Activated CD4-positive, alpha-beta T cell treated with anti-CD3 and anti-CD28 coated beads, Interleukin-2, Interleukin-4, amounts not matched to agents 100 ng/mL and 50 ng/mL, durations not matched to agents 16 hours and 8 hours (primary cell): ENCODE measurements around the gene SCAP.
A peak's percentile ranks its signal among the peaks of the same experiment; 100 is the strongest.
"Not testable (repeated sequence)": the region's sequence is repeated elsewhere in the genome, so short reads cannot be mapped to it uniquely, and the experiment has no call there.

Source experiments
- DNase-seq: peaks from one replicate; pipeline ENCODE4 v3.0.0-alpha.2; 2020; ENCODE audit warnings: low spot score

The SCAP gene

GRCh38 chr3:47475570-47476329 lies at the start of gene SCAP:
Gene SCAP, minus strand, starts transcription at chr3:47475941. Its CDS starts 32,948 bp downstream, at chr3:47442993.
- DNase-seq: peak; percentile 95

GRCh38 chr3:47523310-47524073 lies 47.8 kb upstream of the SCAP start:
- DNase-seq: no peak

- peak; percentile 87 for DNase-seq
Observed at GRCh38 chr3:47522082-47522987, 46.6 kb upstream of the SCAP start.

DNA sequence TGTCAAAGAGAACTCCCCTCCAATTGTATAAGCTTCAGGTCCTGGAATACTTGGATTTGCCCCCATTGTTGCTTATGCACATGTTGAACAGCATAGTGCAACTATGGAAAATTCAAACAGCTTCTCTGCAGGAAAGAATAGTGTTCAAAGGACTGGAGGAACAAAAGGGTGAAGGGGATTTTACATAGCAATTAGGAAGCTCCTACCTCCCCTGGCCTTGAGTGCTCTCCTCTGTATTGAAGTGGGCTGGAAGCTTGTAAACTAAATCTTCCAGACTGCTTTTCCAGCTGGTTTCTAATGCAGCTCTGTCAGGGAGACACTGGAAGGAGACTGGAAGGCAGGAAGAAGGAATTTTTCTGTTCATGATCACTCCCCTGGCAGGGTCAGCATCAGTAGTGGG lies 45.0 kb upstream of the SCAP start:
- DNase-seq: no peak

GRCh38 chr3:47517937-47518336 lies 42.2 kb upstream of the SCAP start:
- no peak for DNase-seq

GRCh38 chr3:47515864-47516319 lies 40.2 kb upstream of the SCAP start:
- no peak for DNase-seq

- no peak for DNase-seq
Observed at GRCh38 chr3:47515100-47515499, 39.4 kb upstream of the SCAP start.

DNA sequence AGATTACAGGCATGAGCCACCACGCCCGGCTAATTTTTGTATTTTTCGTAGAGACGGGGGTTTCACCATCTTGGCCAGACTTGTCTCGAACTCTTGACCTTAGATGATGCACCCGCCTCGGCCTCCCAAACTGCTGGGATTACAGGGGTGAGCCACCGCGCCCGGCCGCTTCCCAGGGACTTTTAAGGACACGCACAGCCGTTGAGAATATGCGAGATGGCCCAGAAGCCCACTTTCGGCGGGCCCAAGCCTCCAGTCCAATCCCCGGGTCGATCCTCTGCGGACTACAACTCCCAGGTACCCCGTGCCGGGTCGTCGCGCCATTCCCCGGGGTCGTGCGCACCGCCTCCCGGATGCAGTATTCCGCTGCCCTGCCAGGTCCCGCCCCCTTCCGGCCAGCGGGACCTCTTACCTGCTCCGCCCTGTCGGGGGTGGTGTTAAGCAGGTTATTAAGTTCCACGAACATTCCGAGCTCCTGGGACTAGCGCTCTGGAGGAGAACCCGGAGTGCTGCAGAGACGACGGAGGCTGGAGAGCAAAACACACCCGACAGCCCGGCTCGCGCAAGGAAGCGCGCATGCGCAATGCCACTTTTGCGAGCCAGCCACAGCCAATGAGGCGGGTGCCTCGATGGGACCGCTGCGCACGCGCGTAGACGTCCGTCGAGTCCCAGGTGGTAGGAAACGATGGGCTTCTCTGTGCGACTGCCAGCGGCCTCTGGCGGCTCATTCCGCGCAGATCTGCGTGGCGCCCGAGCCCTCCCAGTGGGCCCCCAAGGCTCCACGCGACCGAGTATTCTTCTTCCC lies 37.6 kb upstream of the SCAP start, which contains the start of gene ELP6:
Gene ELP6 (minus strand): TSS at position 588 of the 805 bp plus-strand sequence. CDS start 122 bp downstream, at position 466.
- peak; percentile 97 for DNase-seq

- peak; percentile 20 for DNase-seq
Observed at GRCh38 chr3:47512416-47513124, 36.8 kb upstream of the SCAP start.

GRCh38 chr3:47505267-47505666 lies 29.5 kb upstream of the SCAP start:
- DNase-seq: not testable (repeated sequence)

DNA sequence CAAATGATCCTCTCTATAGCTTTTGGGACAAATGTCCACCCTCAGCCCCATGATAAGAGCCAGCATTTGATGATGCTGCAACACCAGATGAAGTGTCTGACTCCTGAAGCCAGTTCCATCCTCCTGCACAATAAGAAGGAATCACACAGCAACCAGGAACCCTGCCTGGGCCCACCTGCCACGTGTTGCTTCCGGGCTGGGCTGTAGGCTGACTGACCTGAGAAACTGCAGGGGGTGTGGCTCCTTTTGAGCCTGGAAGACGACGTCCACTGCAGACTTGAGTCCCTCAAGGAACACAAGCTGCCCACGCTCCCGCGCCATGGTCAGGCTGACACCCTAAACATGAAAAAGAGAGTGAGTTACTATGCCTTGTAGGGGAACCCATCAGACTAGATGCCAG lies 28.4 kb upstream of the SCAP start:
- DNase-seq: no peak

- DNase-seq: no peak
Observed at GRCh38 chr3:47503033-47503432, 27.3 kb upstream of the SCAP start.

DNA sequence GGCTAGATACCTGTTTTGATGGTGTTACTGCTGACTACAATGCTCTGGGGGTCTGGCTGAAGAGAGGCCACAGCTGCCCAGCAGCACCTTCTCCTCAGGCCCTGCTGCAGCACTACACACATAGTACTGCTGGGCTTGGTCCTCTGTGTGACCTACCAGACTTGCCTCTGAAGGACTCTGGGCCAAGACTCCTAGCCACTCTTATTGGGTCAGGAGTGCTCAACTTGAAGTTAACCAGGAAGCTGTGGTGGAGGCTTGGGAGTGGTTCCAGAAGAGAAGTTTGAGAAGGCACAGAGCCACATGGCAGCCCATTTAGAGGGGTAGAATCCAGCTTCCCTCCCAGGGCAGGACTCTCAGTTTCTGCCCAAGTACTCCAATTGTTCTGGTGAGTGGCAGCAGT lies 21.2 kb upstream of the SCAP start:
- no peak for DNase-seq

- no peak for DNase-seq
Observed at GRCh38 chr3:47495886-47496285, 20.1 kb upstream of the SCAP start.

DNA sequence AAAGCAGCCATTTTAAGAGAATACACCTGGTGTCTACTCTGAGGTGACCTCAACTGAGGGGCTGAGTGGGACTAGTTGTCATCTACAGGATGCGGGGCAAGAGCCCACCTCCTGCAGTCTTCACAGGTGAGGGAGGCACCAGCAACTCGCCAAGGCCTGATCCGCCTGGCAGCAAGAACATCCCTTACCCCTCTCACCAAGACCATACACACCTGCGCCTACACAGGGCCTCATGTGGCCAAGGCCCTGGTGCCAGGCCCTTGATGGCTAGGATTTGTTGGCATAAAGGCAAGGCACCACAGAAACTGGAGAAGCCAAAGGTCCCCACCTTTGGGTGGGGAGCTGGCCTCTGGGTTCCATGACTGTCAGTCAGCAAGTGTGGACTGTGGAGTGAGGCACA lies 19.4 kb upstream of the SCAP start:
- no peak for DNase-seq

- DNase-seq: no peak
Observed at GRCh38 chr3:47491777-47492176, 16.0 kb upstream of the SCAP start.

GRCh38 chr3:47491186-47491585 lies 15.4 kb upstream of the SCAP start:
- no peak for DNase-seq

- DNase-seq: no peak
Observed at GRCh38 chr3:47487265-47487664, 11.5 kb upstream of the SCAP start.

GRCh38 chr3:47485812-47486211 lies 10.1 kb upstream of the SCAP start:
- DNase-seq: no peak

DNA sequence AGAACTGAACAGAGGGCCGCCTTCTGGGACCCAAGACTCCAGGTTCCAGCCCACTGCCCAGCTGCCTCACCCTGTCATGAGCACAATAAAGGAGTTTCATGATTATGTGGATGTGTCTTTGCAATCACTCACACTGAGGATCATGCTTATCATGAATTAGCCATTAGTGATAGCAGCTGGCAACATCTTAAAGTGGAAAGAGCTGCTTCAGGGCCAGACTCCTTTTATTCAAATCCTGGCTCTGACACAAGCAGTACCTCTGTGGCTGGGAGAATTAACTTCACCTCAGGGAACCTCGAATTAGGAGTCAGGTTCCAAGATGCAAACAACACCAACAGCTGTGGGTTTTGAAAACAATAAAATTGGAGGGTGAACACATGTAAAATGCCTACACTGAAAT lies 6.6 kb upstream of the SCAP start:
- no peak for DNase-seq

GRCh38 chr3:47481763-47482162 lies 6.0 kb upstream of the SCAP start:
- DNase-seq: not testable (repeated sequence)
